NCI-H187 (cell line): ENCODE results near the gene POU2F1.
A peak's percentile ranks its signal among the peaks of the same experiment; 100 is the strongest.

Source experiments
- DNase-seq, 2 experiments: peaks; one replicate each; lab custom pipeline; 2025; lab: John Stamatoyannopoulos, UW

POU2F1 gene

GRCh38 chr1:167220537-167221125 is at the start of gene POU2F1:
Gene POU2F1 (plus strand): TSS chr1:167220886. CDS start chr1:167220898, 12 bp downstream.
- DNase-seq: peak; percentile 100

- DNase-seq: no peak
These were observed 49.3 kb upstream of the POU2F1 start for GRCh38 chr1:167171286-167171929.

- no peak for DNase-seq
These were observed 47.0 kb upstream of the POU2F1 start for GRCh38 chr1:167173516-167174184.

GRCh38 chr1:167175901-167176300 is 44.8 kb upstream of the POU2F1 start:
- DNase-seq: no peak

GRCh38 chr1:167178831-167179230 is 41.9 kb upstream of the POU2F1 start:
- DNase-seq: no peak

GRCh38 chr1:167182571-167183320 is 37.9 kb upstream of the POU2F1 start:
- DNase-seq: no peak

- DNase-seq: no peak
These were observed 36.6 kb upstream of the POU2F1 start for GRCh38 chr1:167184081-167184480.

GRCh38 chr1:167185062-167185461 is 35.6 kb upstream of the POU2F1 start:
- no peak for DNase-seq

GRCh38 chr1:167185974-167186657 is 34.6 kb upstream of the POU2F1 start:
- no peak for DNase-seq

GRCh38 chr1:167186771-167187170 is 33.9 kb upstream of the POU2F1 start:
- no peak for DNase-seq

GRCh38 chr1:167190747-167191237 is 29.9 kb upstream of the POU2F1 start:
- no peak for DNase-seq

GRCh38 chr1:167191958-167192357 is 28.7 kb upstream of the POU2F1 start:
- DNase-seq: no peak

- DNase-seq: no peak
These were observed 26.5 kb upstream of the POU2F1 start for GRCh38 chr1:167194182-167194581.

GRCh38 chr1:167196166-167196565 is 24.5 kb upstream of the POU2F1 start:
- no peak for DNase-seq

GRCh38 chr1:167197236-167197635 is 23.4 kb upstream of the POU2F1 start:
- DNase-seq: no peak

GRCh38 chr1:167197692-167198091 is 23.0 kb upstream of the POU2F1 start:
- DNase-seq: no peak

GRCh38 chr1:167198518-167199133 is 22.1 kb upstream of the POU2F1 start:
- peak in 1 of 2 experiments; percentile 56 for DNase-seq

GRCh38 chr1:167199656-167200055 is 21.0 kb upstream of the POU2F1 start:
- no peak for DNase-seq

- DNase-seq: no peak
These were observed 20.4 kb upstream of the POU2F1 start for GRCh38 chr1:167200272-167200671.

GRCh38 chr1:167200749-167201148 is 19.9 kb upstream of the POU2F1 start:
- no peak for DNase-seq

GRCh38 chr1:167202049-167202448 is 18.6 kb upstream of the POU2F1 start:
- DNase-seq: no peak
